Vagina (tissue), 2 donors: ENCODE measurements around the gene MAP2K2. TPM values are rescaled to one million over a fixed set of nuclear protein-coding genes. Genes with fewer than 3 reads are reported as not detected.

Source experiments
- DNase-seq, 2 donors: peaks; one replicate each; pipeline ENCODE4 v3.0.0-alpha.2; 2017; ENCODE audit errors: extremely low spot score in 2 of 2
- H3K27ac ChIP-seq: fragments of 200-600 bp; sonication (generic); one replicate; pipeline ENCODE4 v1.5.1; 2019
- H3K27me3 ChIP-seq: fragments of 200-600 bp; sonication (generic); one replicate; pipeline ENCODE4 v1.5.1; 2019
- H3K36me3 ChIP-seq, 2 donors: fragments of 200-600 bp; sonication (generic); one replicate each; pipeline ENCODE4 v1.5.1; 2017 to 2019
- H3K4me1 ChIP-seq: fragments of 200-600 bp; sonication (generic); one replicate; pipeline ENCODE4 v1.5.1; 2019
- H3K4me3 ChIP-seq, 2 donors: fragments of 200-600 bp; sonication (generic); 1 replicate in 1 of 2; 2 replicates in 1 of 2; pipeline ENCODE4 v1.5.1; 2016 to 2019
- H3K9me3 ChIP-seq: fragments of 200-600 bp; sonication (generic); one replicate; pipeline ENCODE4 v1.5.1; 2019
- CTCF ChIP-seq, 3 experiments: fragments of 450-650 bp in 2 of 3; fragments of 200-600 bp in 1 of 3; sonication (generic) in 1 of 3; IDR thresholded peaks; one replicate each; pipeline ENCODE4 v1.5.1; 2017 to 2019; ENCODE audit warnings: antibody characterized with exemption in 3 of 3, mild to moderate bottlenecking in 2 of 3, moderate library complexity in 2 of 3
- POLR2A ChIP-seq, 2 donors: fragments of 450-650 bp; IDR thresholded peaks; one replicate each; pipeline ENCODE4 v1.6.1; 2017; ENCODE audit warnings: antibody characterized with exemption in 2 of 2, mild to moderate bottlenecking in 2 of 2, moderate library complexity in 2 of 2
- POLR2AphosphoS5 ChIP-seq, 2 donors: sonication (generic); formaldehyde crosslinking; IDR thresholded peaks; one replicate each; pipeline ENCODE4 v1.9.0; 2017; ENCODE audit warnings: antibody characterized with exemption in 2 of 2, mild to moderate bottlenecking in 2 of 2, low read depth in 1 of 2; ENCODE audit not compliant: insufficient read depth in 1 of 2
- intact Hi-C: fragments of 100-400 bp; cut with DNase I; formaldehyde crosslinking; loops from one replicate; pipeline ENCODE4 v1.15.1; 2023
- total RNA-seq: library from RNA; depleted of rRNA; stranded (reverse); fragments of >200 nt; gene quantifications from one replicate; pipeline ENCODE4 v1.2.3, GENCODE V29; 2016

Gene MAP2K2
- total RNA-seq, 1 donor from 2014 or later, result 104 TPM

- H3K27ac ChIP-seq, result no peak overlapping the region
- H3K4me1 ChIP-seq, result peaks cover 50% of the 10 kb centered on the region
Observed at GRCh38 chr19:4045597-4046361, 78.1 kb downstream of the MAP2K2 start.

GRCh38 chr19:4044990-4045465 is 78.9 kb downstream of the MAP2K2 start:
- Histone ChIP-seq H3K4me1 (peaks cover 43% of the 10 kb centered on the region), H3K4me3 (no peak overlapping the region), H3K27ac (no peak overlapping the region), H3K36me3 (peaks cover 0 to 36% of the 10 kb centered on the region in 2 donors), H3K9me3 (no peaks in the 10 kb centered on the region), H3K27me3 (no peaks in the 10 kb centered on the region)
- intact Hi-C loops, result no loop called here
- DNase-seq, result no peak
- TF ChIP-seq POLR2A (IDR thresholded peaks at IDR 0.05) (no peak), POLR2AphosphoS5 (IDR thresholded peaks at IDR 0.05; ENCODE audit: insufficient read depth in 1 of 2, low read depth in 1 of 2) (no peak), CTCF (IDR thresholded peaks at IDR 0.05) (no peak)

More at GRCh38 chr19:4045597-4046361, 78.1 kb downstream of the MAP2K2 start:
- no peak for DNase-seq
- peaks cover 0 to 36% of the 10 kb centered on the region in 2 donors for H3K36me3 ChIP-seq
- no peaks in the 10 kb centered on the region for H3K27me3 ChIP-seq
- H3K4me3 ChIP-seq, result no peak overlapping the region
- no peaks in the 10 kb centered on the region for H3K9me3 ChIP-seq
- intact Hi-C loops, result no loop called here
- TF ChIP-seq POLR2A (IDR thresholded peaks at IDR 0.05), result no peak
- no peak for TF ChIP-seq CTCF (IDR thresholded peaks at IDR 0.05)
- TF ChIP-seq POLR2AphosphoS5 (IDR thresholded peaks at IDR 0.05; ENCODE audit: insufficient read depth in 1 of 2, low read depth in 1 of 2), result no peak

GRCh38 chr19:4043966-4044715 is 79.8 kb downstream of the MAP2K2 start:
- Histone ChIP-seq H3K36me3 (peaks cover 0 to 28% of the 10 kb centered on the region in 2 donors), H3K9me3 (no peaks in the 10 kb centered on the region), H3K27me3 (no peaks in the 10 kb centered on the region), H3K27ac (peak overlapping the region; percentile 1), H3K4me3 (no peak overlapping the region), H3K4me1 (peaks cover 35% of the 10 kb centered on the region)
- TF ChIP-seq POLR2AphosphoS5 (IDR thresholded peaks at IDR 0.05; ENCODE audit: insufficient read depth in 1 of 2, low read depth in 1 of 2) (no peak), POLR2A (IDR thresholded peaks at IDR 0.05) (no peak), CTCF (IDR thresholded peaks at IDR 0.05) (no peak)
- intact Hi-C loops, result no loop called here
- no peak for DNase-seq

GRCh38 chr19:4043401-4043800 is 80.5 kb downstream of the MAP2K2 start:
- no peak for TF ChIP-seq POLR2A (IDR thresholded peaks at IDR 0.05)
- TF ChIP-seq POLR2AphosphoS5 (IDR thresholded peaks at IDR 0.05; ENCODE audit: insufficient read depth in 1 of 2, low read depth in 1 of 2), result no peak
- TF ChIP-seq CTCF (IDR thresholded peaks at IDR 0.05), result no peak
- Histone ChIP-seq H3K9me3 (no peaks in the 10 kb centered on the region), H3K4me1 (peaks cover 34% of the 10 kb centered on the region), H3K36me3 (peaks cover 0 to 27% of the 10 kb centered on the region in 2 donors), H3K27ac (peak overlapping the region; percentile 1), H3K4me3 (no peak overlapping the region), H3K27me3 (no peaks in the 10 kb centered on the region)
- intact Hi-C loops, result no loop called here
- no peak for DNase-seq
